Brain pericyte (primary cell): ENCODE results near the gene PKIG.

ENCODE experiments used
- DNase-seq: peaks from one replicate; pipeline ENCODE4 v3.0.0-alpha.2; 2012; ENCODE audit warnings: low read depth, low spot score

Gene PKIG

DNA sequence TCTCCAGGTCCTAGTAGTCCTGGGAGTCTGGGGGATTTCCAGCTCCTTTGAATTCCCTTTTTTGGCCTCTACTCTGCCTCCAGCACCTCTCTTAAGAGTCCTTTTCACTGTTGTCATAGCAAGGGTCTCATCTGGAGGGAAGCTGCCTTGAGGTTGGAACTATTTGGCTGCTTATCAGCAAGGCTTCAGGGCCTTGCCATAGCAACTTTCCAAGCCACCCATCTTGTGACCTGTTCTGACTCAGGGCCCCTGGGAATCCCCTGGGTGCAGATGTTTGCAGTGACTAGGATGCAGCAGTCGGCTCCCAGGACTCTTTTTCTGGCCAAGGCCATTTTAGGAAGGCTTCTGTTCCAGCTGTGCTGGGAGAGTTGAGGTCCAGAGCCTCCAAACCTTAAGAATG lies 12.4 kb downstream of the PKIG start:
- DNase-seq = no peak

DNA sequence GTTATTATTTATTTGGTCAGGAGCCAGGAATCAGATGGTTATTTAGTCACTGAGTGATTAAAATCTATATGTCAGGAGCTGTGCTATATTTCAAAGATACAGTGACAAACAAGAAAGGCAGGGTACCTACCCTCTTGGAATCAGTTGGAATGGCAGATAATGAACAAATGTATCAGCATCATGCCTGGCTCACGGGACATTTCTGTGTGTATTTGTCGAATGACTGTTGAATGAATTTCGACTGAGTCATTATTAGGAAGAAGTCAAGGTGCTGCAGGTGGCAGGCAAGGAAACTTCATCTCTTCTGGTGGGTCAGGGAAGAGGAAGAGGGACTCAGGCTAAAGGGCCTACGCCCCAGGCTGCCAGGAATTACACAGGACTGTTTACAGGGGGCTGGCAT lies 13.6 kb downstream of the PKIG start:
- no peak for DNase-seq

DNA sequence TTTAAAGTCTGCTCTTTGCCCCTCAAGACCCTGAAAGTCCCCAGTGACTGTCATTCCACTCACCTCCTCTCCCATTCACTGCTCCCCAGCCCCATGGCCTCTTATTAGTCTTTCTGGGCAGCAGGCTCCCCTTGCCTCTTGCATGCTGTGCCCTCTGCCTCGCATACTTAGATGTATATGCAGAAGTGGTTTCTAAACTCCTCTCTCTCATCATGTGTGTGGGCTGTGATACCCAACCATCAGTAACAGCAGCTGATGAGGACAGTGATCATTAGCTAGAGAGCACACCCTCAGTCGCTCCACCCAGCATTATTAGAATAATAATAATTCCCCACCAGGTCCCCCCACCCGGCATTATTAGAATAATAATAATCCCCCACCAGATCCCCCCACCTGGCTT lies 14.5 kb downstream of the PKIG start:
- DNase-seq = no peak

DNA sequence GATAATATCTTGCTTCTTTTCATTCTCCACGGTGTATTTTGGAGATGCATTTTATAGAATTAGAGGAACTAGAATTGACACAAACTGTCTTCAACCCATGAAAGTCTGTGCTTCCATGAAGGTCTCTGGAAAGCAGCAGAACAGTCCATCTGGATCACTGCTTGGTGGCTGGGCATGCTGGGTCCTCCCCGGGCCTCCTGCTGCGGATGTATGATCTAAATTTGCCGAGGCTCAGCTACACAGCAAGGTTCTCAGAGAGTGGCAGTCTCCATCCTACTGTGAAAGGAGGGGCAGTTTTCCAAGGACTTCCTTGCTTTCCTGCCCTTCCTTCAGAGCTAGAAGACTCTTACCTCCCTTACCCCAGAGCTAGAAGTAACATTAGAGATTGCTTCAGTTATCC lies 15.1 kb downstream of the PKIG start:
- no peak for DNase-seq

DNA sequence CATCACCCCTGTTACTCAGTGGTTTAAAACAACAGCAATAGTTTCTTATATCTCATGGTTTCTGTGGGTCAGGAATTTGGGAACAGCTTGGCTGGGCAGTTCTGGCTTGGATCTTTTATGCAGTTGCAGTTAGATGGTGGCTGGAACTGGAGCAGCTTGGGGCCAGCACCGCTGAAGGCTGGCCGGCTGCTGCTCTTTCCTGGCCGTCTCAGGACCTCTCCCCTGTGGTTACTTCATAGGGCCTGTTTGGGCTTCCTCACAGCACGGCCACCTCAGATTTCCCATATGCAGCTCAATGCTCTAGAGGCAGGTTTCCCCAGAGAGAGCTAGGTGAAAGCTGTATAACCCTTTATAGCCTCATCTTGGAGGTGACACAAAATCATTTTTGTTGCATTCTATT lies 15.6 kb downstream of the PKIG start:
- DNase-seq = no peak

DNA sequence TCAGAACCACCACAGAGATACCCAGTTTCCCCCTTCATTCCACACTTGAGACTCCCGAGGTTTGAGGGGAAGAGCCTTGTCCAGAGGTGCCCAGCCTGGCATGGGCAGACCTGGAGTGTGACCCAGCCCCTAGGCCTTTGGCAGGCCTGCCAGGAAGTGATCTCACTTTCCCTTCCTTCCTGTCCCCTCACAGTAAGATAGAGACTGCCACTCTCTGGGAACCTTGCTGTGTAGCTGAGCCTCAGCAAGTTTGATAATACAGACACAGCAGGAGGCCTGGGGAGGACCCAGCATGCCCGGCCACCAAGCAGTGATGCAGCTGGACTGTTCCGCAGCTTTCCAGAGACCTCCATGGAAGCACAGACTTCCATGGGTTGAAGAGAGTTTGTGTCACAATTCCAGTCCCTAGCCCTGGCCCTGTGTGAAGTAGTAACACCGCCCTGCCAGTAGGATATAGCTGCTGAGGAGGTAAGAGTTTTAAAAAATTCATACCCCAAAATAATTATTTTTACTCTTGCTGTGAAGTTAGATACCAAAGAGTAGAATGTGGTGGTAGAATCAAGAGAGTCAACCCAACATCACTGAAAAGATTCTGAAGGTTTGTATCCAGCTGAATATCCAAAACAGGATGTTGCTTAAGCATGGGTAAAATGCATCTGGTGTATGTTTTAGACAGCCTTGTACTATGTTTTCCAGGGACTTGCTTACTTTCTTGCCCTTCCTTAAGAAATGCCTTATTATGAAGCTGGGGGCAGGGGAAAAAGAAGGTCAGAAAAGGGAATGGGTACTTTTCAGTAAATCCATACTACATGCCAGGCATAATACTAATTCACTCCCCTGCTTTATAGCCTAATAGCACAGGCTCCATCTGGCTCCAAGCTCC lies 16.3 kb downstream of the PKIG start:
- DNase-seq = no peak

DNA sequence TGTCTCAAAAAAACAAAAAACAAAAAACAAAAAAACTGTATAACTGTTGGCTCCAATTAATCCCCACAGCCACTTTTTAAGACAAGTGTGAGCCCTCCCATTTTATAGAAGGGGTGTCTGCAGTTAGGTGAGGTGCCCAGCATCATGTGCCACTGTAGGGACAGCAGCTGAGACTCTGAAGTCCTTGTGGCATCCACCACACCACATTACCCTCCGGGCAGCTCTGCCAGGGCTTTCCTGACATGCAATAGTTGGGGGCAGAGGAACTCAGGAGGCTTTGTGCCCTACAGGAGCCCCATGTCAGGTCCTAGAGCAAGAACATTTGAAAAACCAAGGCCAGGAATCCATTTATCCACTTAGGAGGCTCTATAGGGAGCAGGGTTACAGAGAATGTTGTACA lies 17.3 kb downstream of the PKIG start:
- no peak for DNase-seq

DNA sequence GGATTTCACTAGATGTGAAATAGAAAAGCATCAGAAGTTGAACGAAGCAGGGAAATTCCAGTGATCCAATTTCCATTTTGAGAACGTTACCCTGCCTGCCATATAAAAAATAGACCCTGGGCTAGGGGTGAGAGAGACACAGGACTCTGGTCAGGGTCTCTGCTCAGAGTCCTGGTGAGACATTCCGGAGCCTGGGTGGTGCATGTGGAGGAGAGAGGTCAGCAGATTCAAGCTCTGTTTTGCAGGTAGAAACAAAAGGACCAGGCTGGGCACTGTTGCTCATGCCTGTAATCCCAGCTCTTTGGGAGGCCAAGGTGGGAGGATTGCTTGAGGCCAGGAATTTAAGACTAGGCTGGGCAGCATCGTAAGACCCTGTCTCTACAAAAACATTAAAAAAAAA lies 17.9 kb downstream of the PKIG start:
- no peak for DNase-seq

DNA sequence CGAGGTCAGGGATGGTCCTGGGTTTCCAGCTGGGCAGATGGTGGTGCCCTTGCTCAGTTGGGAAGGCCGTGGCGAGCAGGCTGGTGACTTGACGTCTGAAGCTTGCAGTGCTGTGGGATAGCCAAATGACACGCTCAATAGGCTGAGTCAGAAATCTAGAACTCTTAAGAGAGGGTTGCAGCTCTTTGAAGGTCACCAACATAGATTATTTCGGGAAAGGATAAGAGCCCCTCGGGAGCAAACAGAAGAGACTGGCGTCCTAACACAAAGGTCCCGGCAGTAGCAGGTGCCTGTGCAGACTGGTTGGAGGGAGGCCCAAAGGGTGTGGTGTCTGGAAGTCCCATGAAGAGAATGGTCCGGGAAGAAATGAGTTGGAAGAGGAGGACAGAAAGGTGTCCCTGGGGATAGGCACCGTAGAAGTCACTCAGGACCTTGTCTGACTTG lies 18.4 kb downstream of the PKIG start:
- no peak for DNase-seq

DNA sequence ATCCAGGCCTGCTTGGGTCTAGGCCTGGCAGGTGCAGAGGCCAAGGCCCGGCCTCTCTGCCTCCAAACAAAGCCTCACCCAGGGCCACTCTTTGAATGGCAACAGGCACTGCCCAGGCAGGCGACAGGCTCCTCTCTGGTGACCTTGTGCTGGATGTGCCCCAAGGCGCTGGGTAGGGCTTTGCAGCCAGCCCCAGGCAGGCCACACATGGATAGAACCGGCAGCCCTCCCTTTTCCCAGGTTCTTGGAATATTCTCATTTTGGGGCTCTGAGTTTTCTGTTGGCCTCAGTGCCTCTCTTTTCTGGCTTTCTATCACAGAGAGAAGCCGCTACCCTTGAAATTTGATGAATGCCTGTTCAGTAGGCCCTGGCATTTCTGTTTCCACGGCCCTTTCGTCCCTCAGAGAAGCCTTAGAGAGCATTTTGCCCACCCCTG lies 18.9 kb downstream of the PKIG start:
- DNase-seq = no peak

DNA sequence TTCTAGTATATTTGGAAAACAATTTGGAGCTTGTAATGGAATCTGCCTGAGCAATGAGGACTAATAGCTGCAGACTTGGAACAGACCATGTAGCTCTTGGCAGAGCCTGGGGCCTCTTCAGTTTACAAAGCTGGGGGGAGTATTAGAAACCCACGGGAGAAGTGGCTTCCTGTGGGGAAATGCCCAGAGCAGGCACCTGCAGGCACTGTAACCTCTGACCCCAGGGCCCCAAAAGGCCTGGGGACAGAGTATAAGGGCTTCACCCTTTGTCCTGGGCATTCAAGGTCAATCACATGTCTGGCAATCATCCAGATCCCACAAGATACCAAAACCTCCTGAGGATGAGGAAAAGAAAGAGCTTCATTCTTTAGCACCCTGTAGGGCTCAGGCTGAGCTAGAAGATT lies 19.4 kb downstream of the PKIG start:
- DNase-seq = peak; percentile 94

DNA sequence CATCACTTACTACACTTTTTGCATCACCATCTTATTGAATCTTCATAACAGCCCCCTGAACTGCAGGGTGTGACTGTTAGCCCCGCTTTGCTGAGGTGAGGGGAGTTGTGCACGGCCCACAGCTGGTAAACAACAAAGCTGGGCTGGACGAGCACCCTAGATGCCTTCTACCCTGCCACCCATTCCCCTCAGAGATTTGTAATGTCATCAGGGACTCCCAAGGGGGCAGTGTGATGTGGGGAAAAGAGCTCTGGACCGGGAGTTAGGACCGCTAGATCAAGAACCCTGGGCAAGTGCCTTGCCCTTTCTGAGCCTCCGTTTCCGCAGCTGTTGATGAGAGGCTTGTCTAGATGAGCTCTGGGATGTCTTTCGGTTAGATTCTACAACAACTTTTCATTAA lies 20.9 kb downstream of the PKIG start:
- DNase-seq = no peak

DNA sequence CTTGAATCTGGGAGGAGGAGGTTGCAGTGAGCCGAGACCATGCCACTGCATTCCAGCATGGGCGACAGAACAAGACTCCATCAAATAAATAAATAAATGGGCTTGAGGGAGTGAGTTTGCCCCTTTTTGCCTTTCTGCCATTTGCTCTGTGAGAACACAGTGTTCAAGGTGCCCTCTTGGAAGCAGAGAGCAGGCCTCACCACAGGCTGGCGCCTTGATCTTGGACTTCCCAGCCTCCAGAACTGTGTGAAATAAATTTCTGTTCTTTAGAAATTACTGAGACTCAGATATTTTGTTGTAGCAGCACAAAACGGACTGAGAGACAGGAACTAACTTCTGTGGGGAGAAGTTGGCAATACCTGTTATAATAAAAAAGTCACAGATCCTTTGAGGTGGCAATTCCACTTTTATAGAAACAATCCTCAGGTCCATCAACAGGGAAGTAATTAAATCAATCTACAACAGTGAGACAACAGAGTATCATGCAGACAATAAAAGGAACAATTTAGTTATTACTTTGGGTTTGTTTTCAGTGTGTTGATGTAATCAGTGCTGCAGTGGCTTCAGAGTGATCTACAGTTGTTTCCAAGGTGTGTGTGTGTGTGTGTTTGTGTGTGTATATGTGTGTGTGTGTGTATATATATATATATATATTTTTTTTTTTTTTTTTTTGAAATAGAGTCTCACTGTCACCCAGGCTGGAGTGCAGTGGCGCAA lies 24.5 kb downstream of the PKIG start:
- DNase-seq = no peak

DNA sequence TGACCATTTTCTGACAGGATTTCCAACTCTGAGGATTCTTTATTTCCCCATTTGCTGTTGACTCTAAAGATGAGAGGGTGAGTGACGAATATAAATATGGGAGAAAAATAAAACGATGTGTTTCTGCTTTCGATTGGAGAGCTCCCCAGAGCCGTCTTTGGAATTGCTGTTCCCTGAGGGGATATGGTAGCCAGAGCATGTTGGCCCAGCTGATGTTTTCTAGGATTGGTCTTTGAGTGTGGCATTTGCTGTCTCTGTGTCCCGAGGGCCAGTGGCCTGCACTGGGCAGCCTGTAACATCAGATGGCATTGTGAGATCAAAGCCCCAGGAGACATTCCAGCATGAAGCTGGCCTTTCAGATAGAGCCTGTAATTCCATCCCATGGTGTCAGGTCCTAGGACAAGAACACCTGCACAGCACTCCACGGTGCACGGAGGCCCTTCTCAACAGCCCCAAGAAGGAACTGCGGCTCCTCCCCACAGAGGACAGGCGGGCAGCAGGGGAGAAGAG lies 26.7 kb downstream of the PKIG start:
- DNase-seq = no peak

DNA sequence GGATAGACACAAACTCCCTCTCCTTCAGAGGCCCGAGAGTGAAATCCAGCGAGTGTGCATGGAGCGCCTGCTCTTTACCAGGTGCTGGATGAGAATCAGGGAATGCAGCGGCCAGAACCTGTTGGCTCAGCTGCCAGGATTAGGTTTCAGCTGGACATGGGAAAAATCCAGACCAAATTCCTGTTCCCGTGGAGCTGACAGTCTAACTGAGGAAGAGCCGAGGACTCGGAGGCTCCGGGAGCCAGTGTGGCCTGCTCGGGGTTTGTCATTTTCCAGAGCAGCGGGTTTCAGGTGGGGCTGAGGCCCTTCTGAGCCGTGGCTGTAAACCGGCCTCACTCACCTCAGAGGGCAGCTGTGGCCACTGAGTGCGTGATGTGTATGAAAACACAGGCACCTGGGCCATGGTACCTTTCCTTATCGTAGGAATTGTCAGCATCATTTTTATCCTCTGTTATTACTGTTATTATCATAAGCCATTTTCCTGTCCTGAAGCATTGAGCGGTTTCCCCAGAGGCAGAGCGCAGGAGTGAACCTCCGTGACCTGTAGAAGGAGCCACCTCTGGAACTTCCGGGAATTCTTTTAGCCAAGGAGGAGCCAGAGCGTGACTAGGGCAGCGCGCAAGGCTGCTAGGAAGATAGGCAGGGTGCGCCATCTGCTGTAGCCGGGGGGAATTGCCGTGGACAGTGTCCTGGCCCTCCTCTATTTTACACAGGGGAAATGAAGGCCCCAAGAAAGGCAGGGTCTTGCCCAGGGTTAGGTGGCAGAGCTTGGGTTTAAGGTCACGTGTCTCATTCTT lies 27.3 kb downstream of the PKIG start:
- peak; percentile 50 for DNase-seq

DNA sequence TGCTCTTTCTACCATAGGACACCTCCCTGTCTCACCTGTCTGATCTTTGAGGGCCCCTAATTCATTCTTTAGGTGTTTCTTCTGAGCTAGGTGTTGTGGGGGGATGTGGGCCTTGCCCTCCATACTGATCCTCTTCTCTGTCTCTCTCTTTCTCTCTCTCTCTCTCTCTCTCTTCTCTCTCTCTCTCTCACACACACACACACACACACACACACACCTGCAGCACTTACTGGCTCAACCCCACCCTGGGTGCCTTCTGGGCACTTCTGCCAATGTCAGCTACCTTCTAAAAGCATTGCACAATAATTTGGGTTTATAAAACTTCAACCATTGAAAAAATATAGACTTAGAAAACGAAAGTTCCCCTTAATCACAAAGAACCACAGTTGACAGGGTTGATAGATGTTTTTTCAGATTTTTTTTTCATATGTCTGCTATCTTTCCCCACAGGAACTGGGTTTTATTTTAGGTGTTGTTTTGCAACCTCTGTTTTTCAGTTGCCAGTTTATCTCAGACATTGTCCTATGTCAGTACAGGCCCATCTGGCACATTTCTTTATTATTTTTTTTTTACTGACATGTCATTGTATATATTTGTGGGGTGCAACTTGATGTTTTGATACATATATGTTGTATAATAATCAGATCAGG lies 28.1 kb downstream of the PKIG start:
- DNase-seq = no peak

DNA sequence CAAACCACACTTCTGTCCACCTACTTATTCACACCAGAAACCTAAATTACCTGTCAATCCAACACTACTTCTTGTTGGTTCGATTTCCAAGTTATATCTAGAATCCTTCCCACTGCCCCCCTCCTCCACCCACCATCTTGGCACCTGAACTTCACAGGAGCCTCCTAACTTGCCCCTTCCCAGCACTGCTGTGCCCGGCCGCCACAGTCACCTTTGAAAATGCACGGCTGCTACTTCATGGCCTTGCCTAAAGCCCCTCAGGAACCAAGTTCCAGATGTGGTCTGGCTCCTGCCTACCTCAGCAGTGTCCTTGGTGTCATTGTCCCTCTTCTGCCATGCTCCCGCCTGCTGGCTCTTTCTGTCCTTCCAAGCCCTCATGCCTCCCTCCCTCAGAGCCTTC lies 31.2 kb downstream of the PKIG start:
- no peak for DNase-seq

DNA sequence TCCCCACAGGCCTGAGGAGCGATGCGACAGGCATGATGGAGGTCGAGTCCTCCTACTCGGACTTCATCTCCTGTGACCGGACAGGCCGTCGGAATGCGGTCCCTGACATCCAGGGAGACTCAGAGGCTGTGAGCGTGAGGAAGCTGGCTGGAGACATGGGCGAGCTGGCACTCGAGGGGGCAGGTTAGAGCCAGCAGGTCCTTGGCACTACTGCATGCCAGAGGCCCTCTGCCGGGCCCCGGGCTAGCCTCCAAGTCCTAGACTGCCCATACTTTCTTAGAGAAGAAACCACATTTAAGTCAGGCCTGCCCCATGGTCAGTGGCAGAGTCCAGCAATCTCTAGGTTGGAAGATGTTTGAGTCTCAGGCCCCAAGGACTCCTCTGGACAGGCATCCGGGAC lies 32.1 kb downstream of the PKIG start:
- DNase-seq = no peak

DNA sequence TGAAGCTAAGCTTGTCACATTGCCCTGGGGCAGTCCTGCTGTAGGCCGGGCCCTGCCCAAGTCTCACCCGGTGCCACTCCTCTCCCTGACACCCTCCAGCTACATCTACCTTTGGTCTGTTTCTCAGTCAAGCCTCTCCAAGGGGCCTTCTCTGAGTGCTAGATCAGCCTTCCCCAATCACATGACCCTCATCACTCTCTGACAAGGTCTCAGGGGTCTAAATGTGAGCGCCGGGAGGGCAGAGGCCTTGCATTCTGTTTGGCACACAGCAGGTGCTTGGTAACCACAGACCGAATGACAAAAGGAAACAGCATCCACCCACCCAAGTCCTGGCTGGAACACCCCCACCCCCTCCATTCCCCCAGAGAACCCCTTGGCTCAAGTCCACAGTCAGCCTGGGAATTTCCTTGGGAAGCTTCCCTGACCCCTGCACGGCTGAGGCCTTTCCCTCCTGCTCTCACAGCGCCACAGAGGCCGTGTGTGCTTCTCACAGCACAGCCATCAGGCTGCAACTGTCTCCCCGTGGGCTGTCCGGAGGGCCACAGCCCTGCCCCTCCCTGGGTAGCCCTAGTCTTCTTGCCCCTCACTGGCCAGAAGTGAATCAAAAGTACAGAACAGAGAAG lies 32.9 kb downstream of the PKIG start:
- DNase-seq = no peak

DNA sequence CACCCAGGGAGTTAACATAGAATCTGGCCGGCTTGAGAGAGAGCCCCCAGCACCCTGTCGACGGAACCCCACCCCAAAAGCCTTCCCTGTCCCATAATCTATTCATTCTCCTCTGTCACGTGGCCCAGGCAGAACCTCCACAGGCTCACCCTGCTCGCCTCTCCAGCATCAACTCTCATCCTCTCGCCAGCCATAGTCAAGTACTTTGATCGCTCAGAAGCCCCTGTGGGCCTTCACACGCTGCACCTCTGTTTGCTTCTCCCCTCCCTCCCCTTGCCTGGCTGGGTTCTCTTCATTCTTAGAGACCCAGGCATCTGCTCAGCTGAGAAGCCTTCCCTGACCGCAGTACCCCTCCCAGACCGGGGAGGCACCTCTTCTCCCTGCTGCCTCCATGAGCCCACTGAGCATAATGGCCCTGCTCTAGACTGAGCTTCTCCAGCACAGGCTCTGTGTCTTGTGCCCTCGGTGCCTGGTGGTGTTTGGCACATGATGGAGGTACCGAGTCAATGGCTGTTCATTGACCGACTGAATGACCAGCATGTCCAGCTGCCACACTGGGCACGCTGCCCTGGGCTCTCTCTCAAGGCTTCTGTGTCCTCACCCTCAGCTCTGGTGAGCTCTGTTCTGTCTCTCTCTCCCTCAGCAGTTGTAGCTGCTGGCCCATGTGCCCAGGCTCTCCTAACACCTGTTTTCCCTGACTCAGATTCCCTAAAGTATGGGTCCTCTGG lies 33.7 kb downstream of the PKIG start:
- no peak for DNase-seq
